Upper lobe of right lung (tissue), 1 donor: ENCODE results near the gene CRX. TPM values are rescaled to one million over a fixed set of nuclear protein-coding genes. Genes with fewer than 3 reads are reported as not detected.

Experiments
- ATAC-seq: fragments of 200-7000 bp; cut with Tn5 transposase; one replicate; pipeline ENCODE4 v1.9.1; 2020; ENCODE audit warnings: mild to moderate bottlenecking, moderate library complexity
- DNase-seq: peaks from one replicate; pipeline ENCODE4 v3.0.0-alpha.2; 2020
- H3K27ac ChIP-seq: fragments of 200-600 bp; one replicate; pipeline ENCODE4 v1.8.0; 2022
- H3K27me3 ChIP-seq: fragments of 200-600 bp; one replicate; pipeline ENCODE4 v1.8.0; 2022; ENCODE audit warnings: mild to moderate bottlenecking
- H3K36me3 ChIP-seq: fragments of 200-600 bp; one replicate; pipeline ENCODE4 v1.8.0; 2022
- H3K4me1 ChIP-seq: fragments of 200-600 bp; one replicate; pipeline ENCODE4 v1.8.0; 2022
- H3K4me3 ChIP-seq: fragments of 200-600 bp; one replicate; pipeline ENCODE4 v1.8.0; 2022; ENCODE audit warnings: mild to moderate bottlenecking
- H3K9me3 ChIP-seq: fragments of 200-600 bp; one replicate; pipeline ENCODE4 v1.8.0; 2022
- CTCF ChIP-seq: fragments of 200-600 bp; IDR thresholded peaks from one replicate; pipeline ENCODE4 v1.8.0; 2022; ENCODE audit warnings: antibody characterized with exemption
- intact Hi-C: fragments of 100-400 bp; cut with DNase I; formaldehyde crosslinking; loops from one replicate; pipeline ENCODE4 v1.11.0; 2022
- total RNA-seq: library from RNA; stranded (reverse); fragmentation: NEBNext Ultra II Directional; extraction: Animal tissue kit (Norgen Biotek cat#: 25700); gene quantifications from one replicate; pipeline ENCODE4 v1.2.1, GENCODE V29; 2021
- donor health status: DM: no; HTN: yes; CAD: no; lungs with severe emphysema.

Gene CRX
- total RNA-seq, 1 donor from 2014 or later, result not detected

GRCh38 chr19:47824396-47824795, 2.7 kb downstream of the CRX start:
- H3K36me3 ChIP-seq, result no peaks in the 10 kb centered on the region
- intact Hi-C loops, result no loop called here
- no peak for TF ChIP-seq CTCF
- no peak overlapping the region for H3K27ac ChIP-seq
- H3K9me3 ChIP-seq, result no peaks in the 10 kb centered on the region
- ATAC-seq, result no peak
- H3K4me1 ChIP-seq, result no peaks in the 10 kb centered on the region
- peaks cover 16% of the 10 kb centered on the region for H3K27me3 ChIP-seq
- no peak for DNase-seq
- H3K4me3 ChIP-seq, result no peak overlapping the region

DNA sequence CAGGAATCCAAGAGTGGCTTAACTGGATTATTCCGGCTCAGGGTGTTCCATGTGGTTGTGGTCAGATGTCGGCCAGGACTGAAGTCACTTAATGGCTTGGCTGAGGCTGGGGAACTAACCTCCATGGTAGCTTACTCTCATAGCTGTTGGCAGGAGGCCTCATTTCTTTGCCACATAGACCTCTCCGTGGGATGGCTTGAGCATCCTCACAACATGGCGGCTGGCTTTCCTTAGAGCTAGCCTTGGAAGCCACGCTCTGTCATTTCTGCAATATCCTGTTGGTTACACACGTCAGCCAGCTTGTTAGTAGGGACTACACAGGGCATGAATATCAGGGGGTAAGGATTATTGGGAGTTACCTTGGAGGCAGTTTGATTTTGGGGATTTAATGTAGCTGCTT, 5.1 kb downstream of the CRX start:
- intact Hi-C loops, result no loop called here

DNA sequence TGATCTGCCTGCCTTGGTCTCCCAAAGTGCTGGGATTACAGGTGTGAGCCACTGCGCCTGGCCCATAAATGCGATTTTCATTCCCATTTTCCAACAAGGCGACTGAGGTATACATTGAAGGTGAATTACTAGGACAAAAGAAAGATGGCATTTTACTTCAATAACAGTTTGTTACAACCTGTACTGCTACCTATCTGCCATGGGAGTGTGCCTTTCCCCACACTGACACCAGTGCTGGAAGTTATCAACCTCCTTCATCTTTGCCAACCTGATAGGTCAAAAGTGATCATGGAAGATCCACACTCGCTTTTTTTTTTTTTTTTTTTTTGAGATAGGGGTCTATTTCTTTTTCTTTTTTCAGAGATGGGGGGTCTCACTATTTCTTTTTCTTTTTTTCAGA, 11.0 kb downstream of the CRX start:
- Histone ChIP-seq H3K4me3 (no peak overlapping the region), H3K4me1 (no peaks in the 10 kb centered on the region), H3K9me3 (no peaks in the 10 kb centered on the region), H3K27ac (no peak overlapping the region), H3K36me3 (no peaks in the 10 kb centered on the region), H3K27me3 (peaks cover 6% of the 10 kb centered on the region)
- intact Hi-C loops, result no loop called here
- DNase-seq (no peak), ATAC-seq (no peak)
- no peak for TF ChIP-seq CTCF

More for the DNA sequence above, 5.1 kb downstream of the CRX start:
- TF ChIP-seq CTCF, result no peak
- Histone ChIP-seq H3K27ac (no peak overlapping the region), H3K9me3 (no peaks in the 10 kb centered on the region), H3K36me3 (no peaks in the 10 kb centered on the region), H3K27me3 (peaks cover 7% of the 10 kb centered on the region), H3K4me1 (no peaks in the 10 kb centered on the region), H3K4me3 (no peak overlapping the region)
- DNase-seq (no peak), ATAC-seq (no peak)

DNA sequence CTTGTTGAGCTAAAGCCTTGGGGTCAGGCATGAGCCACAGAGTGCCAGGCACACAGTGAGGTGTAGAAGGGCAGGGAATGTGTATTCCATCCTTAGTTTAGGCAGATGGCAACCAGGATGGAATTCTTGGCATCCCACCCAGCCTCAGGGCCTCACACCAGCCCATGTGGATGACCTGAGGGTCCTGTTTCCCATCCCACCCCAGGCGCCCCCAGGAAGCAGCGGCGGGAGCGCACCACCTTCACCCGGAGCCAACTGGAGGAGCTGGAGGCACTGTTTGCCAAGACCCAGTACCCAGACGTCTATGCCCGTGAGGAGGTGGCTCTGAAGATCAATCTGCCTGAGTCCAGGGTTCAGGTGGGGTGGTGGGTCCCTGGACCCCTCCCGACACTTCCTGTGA, 14.3 kb downstream of the CRX start:
- Histone ChIP-seq H3K27me3 (peaks cover 9% of the 10 kb centered on the region), H3K4me1 (no peaks in the 10 kb centered on the region), H3K36me3 (no peaks in the 10 kb centered on the region), H3K27ac (no peak overlapping the region), H3K4me3 (no peak overlapping the region), H3K9me3 (no peaks in the 10 kb centered on the region)
- intact Hi-C loops, result no loop called here
- DNase-seq, result no peak
- ATAC-seq, result no peak
- TF ChIP-seq CTCF, result no peak

GRCh38 chr19:47839411-47839810, 17.7 kb downstream of the CRX start:
- Histone ChIP-seq H3K27ac (no peak overlapping the region), H3K27me3 (peaks cover 10% of the 10 kb centered on the region), H3K9me3 (no peaks in the 10 kb centered on the region), H3K4me1 (no peaks in the 10 kb centered on the region), H3K4me3 (no peak overlapping the region), H3K36me3 (no peaks in the 10 kb centered on the region)
- no peak for DNase-seq
- ATAC-seq, result no peak
- intact Hi-C loops, result no loop called here
- no peak for TF ChIP-seq CTCF

DNA sequence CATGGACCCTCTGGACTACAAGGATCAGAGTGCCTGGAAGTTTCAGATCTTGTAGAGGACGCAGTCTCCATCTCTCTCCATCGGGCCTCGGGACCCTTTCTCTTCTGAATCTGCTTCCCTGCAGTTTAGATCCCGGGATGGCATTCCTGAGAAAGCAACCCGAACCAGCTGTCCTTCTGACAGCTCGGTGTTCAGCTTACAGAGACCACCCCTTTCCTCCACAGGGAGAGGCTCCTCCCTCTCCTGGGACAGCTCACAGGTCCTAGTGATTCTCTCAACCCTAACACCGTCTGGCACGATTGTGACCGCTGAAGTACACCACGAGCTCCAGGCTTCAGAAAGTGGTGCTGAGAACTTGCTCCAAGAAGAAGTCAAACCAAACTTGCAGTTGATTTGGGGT, 18.2 kb downstream of the CRX start:
- no peak for TF ChIP-seq CTCF
- H3K4me3 ChIP-seq, result no peak overlapping the region
- no peaks in the 10 kb centered on the region for H3K9me3 ChIP-seq
- ATAC-seq (no peak), DNase-seq (no peak)
- no peaks in the 10 kb centered on the region for H3K4me1 ChIP-seq
- intact Hi-C loops, result no loop called here
- H3K27ac ChIP-seq, result no peak overlapping the region
- no peaks in the 10 kb centered on the region for H3K36me3 ChIP-seq
- peaks cover 10% of the 10 kb centered on the region for H3K27me3 ChIP-seq
